DND-41 (cell line): Measurements from ENCODE around the gene NBPF6.
"Not testable (repeated sequence)": the region's sequence is repeated elsewhere in the genome, so short reads cannot be mapped to it uniquely, and the experiment has no call there.

ENCODE experiments used
- CTCF ChIP-seq: IDR thresholded peaks from 2 replicates; pipeline ENCODE4 v1.5.1; 2012; ENCODE audit warnings: borderline replicate concordance, low read length, moderate library complexity, mild to moderate bottlenecking; ENCODE audit not compliant: poor library complexity, severe bottlenecking; ENCODE audit errors: extremely low read depth
- EZH2 ChIP-seq: IDR thresholded peaks from 3 replicates; pipeline ENCODE4 v1.6.1; 2012; ENCODE audit warnings: borderline replicate concordance, low read depth, mild to moderate bottlenecking, moderate library complexity, low read length, inconsistent platforms; ENCODE audit not compliant: severe bottlenecking

DNA sequence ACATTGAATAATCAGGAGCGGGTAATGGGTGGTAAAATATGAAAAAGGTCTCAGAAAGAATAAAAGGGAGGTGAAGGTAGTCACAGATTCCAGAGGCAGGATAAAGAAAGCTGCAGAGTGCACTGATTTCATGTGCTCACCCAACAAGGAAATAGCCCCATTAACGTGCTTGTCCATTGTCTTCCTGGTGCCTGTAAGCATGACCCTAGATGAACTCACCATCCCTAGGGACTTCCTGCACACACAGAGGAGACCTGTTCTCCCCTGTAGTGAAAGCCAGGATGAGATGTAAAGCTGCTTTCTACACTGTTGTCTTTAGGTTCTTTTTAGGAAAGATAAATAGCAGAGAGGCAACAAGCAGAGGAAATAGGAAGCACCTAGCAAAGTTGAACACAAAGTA lies 4.4 kb downstream of the NBPF6 start:
- not testable (repeated sequence) for TF ChIP-seq CTCF, EZH2
